ENCODE results near the gene DLG1. TPM values are rescaled to one million over a fixed set of nuclear protein-coding genes. Genes with fewer than 3 reads are reported as not detected.
A peak's percentile ranks its signal among the peaks of the same experiment; 100 is the strongest.

Gene DLG1
- total and polyA plus RNA-seq, 2 of the 4 experiments (the other 2 are of a cell fraction) = 21.2 to 57.7 TPM

GRCh38 chr3:197168606-197169005 lies 129.8 kb downstream of the DLG1 start:
- dilution Hi-C loops (cut with HindIII; ENCODE audit: low sequenced_read_pairs, unreplicated experiment) (no loop called here), intact Hi-C loops (cut with micrococcal nuclease) (no loop called here), in situ Hi-C loops (cut with MboI; ENCODE audit: low sequenced_read_pairs) (no loop called here)
- Histone ChIP-seq H3K23ac (ENCODE audit: low read depth, low read length) (no peak overlapping the region), H3K9ac (ENCODE audit: low read depth, low read length) (no peak overlapping the region), H2BK20ac (ENCODE audit: low read depth, low read length) (no peak overlapping the region), H2AK9ac (replicated peaks; ENCODE audit: low read depth, low read length, poor library complexity) (no peak overlapping the region), H3K56ac (ENCODE audit: extremely low read depth, insufficient read depth, low read length) (no peak overlapping the region), H3K27me3 (ENCODE audit: control insufficient read depth, insufficient read depth, low read length) (no peaks in the 10 kb centered on the region), H2BK120ac (ENCODE audit: low read depth, low read length) (no peak overlapping the region), H2AFZ (replicated peaks; ENCODE audit: low read length, poor library complexity) (no peak overlapping the region), H2AK5ac (ENCODE audit: low read depth, low read length) (no peak overlapping the region), H3K9me1 (ENCODE audit: insufficient read depth, low read length) (peaks cover 4% of the 10 kb centered on the region; the same call in 1 of the 2 replicates), H4K20me1 (ENCODE audit: insufficient read depth, low read length) (peaks cover 11% of the 10 kb centered on the region; the same call in 1 of the 2 replicates), H3K79me1 (ENCODE audit: low read depth in 1 of 2, low read length in 2 of 2) (peaks cover 27 to 37% of the 10 kb centered on the region in 2 experiments), H2BK15ac (ENCODE audit: low read depth, low read length) (no peak overlapping the region), H4K91ac (ENCODE audit: insufficient read depth, low read depth, low read length) (no peak overlapping the region), H3K4me1 (ENCODE audit: control insufficient read depth, insufficient read depth, low read length) (peaks cover 2% of the 10 kb centered on the region; the same call in 1 of the 2 replicates), H3K14ac (replicated peaks; ENCODE audit: low read depth, low read length) (no peak overlapping the region), H4K5ac (ENCODE audit: low read depth, low read length) (no peak overlapping the region), H3K4me3 (ENCODE audit: insufficient read depth, low read depth, low read length) (no peak overlapping the region), H4K8ac (ENCODE audit: low read depth in 2 of 2, low read length in 2 of 2) (no peak overlapping the region), H2BK5ac (ENCODE audit: low read depth, low read length, poor library complexity, severe bottlenecking) (no peak overlapping the region), H3K27ac (ENCODE audit: insufficient read depth, low read length) (no peak overlapping the region), H3K4me2 (ENCODE audit: low read depth, low read length) (no peak overlapping the region), H3K9me3 (ENCODE audit: control insufficient read depth, insufficient read depth, low read length) (no peaks in the 10 kb centered on the region), H3K4ac (ENCODE audit: low read depth, low read length) (no peak overlapping the region), H3K36me3 (ENCODE audit: control insufficient read depth, insufficient read depth, low read length) (peaks cover 2% of the 10 kb centered on the region; the same call in 1 of the 2 replicates), H3K18ac (ENCODE audit: low read depth, low read length) (no peak overlapping the region)
- DNase-seq = peak; percentile 38
- no CpG with 5 or more reads among the region's 2 CpGs for WGBS, 2 experiments (ENCODE audit: extremely low coverage in 2 of 2, insufficient read length in 1 of 2)
- no TSS peak for BruUV-seq (replicated peaks)
- no peak for ATAC-seq (ENCODE audit: low read depth)
- POLR2A ChIA-PET (ENCODE audit: unreplicated experiment) = no interaction called here
- no peak for TF ChIP-seq CHD1 (IDR thresholded peaks at IDR 0.05; ENCODE audit: low read depth, low read length)
- peak; percentile 47; the same call in 1 of the 2 replicates for TF ChIP-seq USF2 (IDR thresholded peaks at IDR 0.05; ENCODE audit: low read depth, low read length)
- CTCF ChIA-PET = no interaction called here

Measured in IMR-90 (cell line).